GM12878 (cell line): ENCODE data around the gene METTL1.

Experiments
- CHD4 ChIP-seq: fragments of 200-600 bp; sonication (generic); IDR thresholded peaks from 2 replicates; pipeline ENCODE4 v1.6.1; 2016; ENCODE audit warnings: mild to moderate bottlenecking
- MEF2A ChIP-seq: IDR thresholded peaks from 2 replicates; pipeline ENCODE4 v1.6.1; 2011; ENCODE audit warnings: low read depth, mild to moderate bottlenecking, low read length, moderate library complexity; ENCODE audit not compliant: insufficient read depth
- SIN3A ChIP-seq: IDR thresholded peaks from 2 replicates; pipeline ENCODE4 v1.6.1; 2012; ENCODE audit warnings: low read depth, low read length, improper control_type of control experiment
- SUPT20H ChIP-seq: IDR thresholded peaks from 2 replicates; pipeline ENCODE4 v1.6.1; 2011; ENCODE audit warnings: low read depth, mild to moderate bottlenecking, low read length, moderate library complexity, borderline replicate concordance; ENCODE audit not compliant: control insufficient read depth
- TAF1 ChIP-seq: IDR thresholded peaks from 2 replicates; pipeline ENCODE4 v1.6.1; 2011; ENCODE audit warnings: mild to moderate bottlenecking, low read depth, low read length, borderline replicate concordance
- TF ChIP-seq, protein P1 (sequence below): fragments of 450-650 bp; formaldehyde crosslinking; IDR thresholded peaks from 2 replicates; pipeline ENCODE4 v1.4.0; 2020; ENCODE audit warnings: mild to moderate bottlenecking, moderate library complexity

DNA sequence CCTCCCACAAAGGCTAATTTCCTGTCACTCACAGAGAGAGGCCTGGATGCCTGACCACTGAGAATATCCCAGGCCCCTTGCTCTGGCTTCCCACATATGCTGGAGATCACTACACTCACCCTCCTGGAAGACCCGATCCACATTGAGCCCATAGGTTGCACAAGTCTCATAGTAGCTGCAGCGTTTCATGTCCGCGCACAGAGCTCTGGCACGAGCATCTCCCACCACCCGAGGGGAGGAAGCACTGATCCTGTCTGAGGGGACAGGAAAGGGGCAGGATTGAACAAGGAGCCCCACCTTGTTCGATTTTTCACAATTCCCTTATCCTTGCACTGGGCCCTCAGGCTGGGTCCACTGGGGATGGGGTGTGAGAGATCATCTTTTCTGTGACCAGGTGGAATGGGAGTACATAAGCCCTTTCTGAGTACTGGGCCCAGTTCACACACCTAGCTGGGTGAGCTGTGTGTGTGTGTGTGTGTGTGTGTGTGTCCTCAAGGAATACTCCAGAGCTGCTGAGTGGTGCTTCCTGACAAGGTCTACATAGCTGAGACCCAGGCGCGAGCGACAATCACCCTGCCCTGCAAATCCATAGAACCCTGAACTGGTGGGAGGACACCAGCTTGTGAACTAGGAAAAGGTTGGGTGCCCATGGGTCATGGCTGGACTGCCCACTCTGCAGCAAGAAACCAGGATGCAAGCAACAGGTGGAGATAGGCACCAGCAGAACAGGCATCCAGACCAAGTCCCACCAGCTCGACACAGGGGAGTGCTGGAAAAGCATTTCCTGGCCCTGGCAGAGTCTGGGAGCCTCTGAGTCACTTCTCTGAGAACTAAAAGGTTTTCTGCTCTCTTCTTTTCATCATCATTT lies 38.9 kb downstream of the METTL1 start:
- TF ChIP-seq SUPT20H (no peak), SIN3A (no peak), CHD4 (no peak), MEF2A (no peak), TAF1 (no peak)
- TF ChIP-seq, protein P1, sequence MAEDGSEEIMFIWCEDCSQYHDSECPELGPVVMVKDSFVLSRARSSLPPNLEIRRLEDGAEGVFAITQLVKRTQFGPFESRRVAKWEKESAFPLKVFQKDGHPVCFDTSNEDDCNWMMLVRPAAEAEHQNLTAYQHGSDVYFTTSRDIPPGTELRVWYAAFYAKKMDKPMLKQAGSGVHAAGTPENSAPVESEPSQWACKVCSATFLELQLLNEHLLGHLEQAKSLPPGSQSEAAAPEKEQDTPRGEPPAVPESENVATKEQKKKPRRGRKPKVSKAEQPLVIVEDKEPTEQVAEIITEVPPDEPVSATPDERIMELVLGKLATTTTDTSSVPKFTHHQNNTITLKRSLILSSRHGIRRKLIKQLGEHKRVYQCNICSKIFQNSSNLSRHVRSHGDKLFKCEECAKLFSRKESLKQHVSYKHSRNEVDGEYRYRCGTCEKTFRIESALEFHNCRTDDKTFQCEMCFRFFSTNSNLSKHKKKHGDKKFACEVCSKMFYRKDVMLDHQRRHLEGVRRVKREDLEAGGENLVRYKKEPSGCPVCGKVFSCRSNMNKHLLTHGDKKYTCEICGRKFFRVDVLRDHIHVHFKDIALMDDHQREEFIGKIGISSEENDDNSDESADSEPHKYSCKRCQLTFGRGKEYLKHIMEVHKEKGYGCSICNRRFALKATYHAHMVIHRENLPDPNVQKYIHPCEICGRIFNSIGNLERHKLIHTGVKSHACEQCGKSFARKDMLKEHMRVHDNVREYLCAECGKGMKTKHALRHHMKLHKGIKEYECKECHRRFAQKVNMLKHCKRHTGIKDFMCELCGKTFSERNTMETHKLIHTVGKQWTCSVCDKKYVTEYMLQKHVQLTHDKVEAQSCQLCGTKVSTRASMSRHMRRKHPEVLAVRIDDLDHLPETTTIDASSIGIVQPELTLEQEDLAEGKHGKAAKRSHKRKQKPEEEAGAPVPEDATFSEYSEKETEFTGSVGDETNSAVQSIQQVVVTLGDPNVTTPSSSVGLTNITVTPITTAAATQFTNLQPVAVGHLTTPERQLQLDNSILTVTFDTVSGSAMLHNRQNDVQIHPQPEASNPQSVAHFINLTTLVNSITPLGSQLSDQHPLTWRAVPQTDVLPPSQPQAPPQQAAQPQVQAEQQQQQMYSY (CRISPR knock-in tag): no peak
